Central memory CD8-positive, alpha-beta T cell (primary cell): ENCODE measurements around the gene STARD7.
"Not testable (repeated sequence)": the region's sequence is repeated elsewhere in the genome, so short reads cannot be mapped to it uniquely, and the experiment has no call there.

Experiments
- ATAC-seq: fragments of 150-1000 bp; cut with Tn5 transposase; replicated peaks from 2 replicates; pipeline ENCODE4 v1.10.0; 2022; ENCODE audit warnings: mild to moderate bottlenecking, moderate FRiP score, moderate number of reproducible peaks; ENCODE audit not compliant: poor library complexity, severe bottlenecking; ENCODE audit errors: extremely low read depth
- DNase-seq, 2 donors: peaks; one replicate each; pipeline ENCODE4 v3.0.0; 2021; ENCODE audit warnings: low spot score in 2 of 2
- H3K27ac Mint-ChIP-seq: one replicate; pipeline ENCODE4 v1.8.0; 2022; ENCODE audit warnings: low read depth, mild to moderate bottlenecking, moderate library complexity, mixed read lengths
- H3K27me3 Mint-ChIP-seq: one replicate; pipeline ENCODE4 v1.8.0; 2022; ENCODE audit warnings: mixed read lengths
- H3K36me3 Mint-ChIP-seq: one replicate; pipeline ENCODE4 v1.8.0; 2022; ENCODE audit warnings: mild to moderate bottlenecking, moderate library complexity, mixed read lengths; ENCODE audit not compliant: insufficient read depth
- H3K4me1 Mint-ChIP-seq: one replicate; pipeline ENCODE4 v1.8.0; 2022; ENCODE audit warnings: mixed read lengths
- H3K4me3 Mint-ChIP-seq: one replicate; pipeline ENCODE4 v1.8.0; 2022; ENCODE audit warnings: mild to moderate bottlenecking, moderate library complexity, mixed read lengths
- H3K9me3 Mint-ChIP-seq: one replicate; pipeline ENCODE4 v1.8.0; 2022; ENCODE audit warnings: mixed read lengths

Gene STARD7

GRCh38 chr2:96146153-96146880 lies 62.3 kb downstream of the STARD7 start:
- DNase-seq = peak; percentile 74 to 87

GRCh38 chr2:96145848-96146152 lies 62.8 kb downstream of the STARD7 start:
- DNase-seq (no peak), ATAC-seq (no peak)
- H3K27ac Mint-ChIP-seq = peak overlapping the region; percentile 97
- peaks cover 55% of the 10 kb centered on the region for H3K36me3 Mint-ChIP-seq
- no peaks in the 10 kb centered on the region for H3K9me3 Mint-ChIP-seq
- H3K4me1 Mint-ChIP-seq = peaks cover 76% of the 10 kb centered on the region
- H3K4me3 Mint-ChIP-seq = peak overlapping the region; percentile 96
- H3K27me3 Mint-ChIP-seq = no peaks in the 10 kb centered on the region

More at GRCh38 chr2:96146153-96146880, 62.3 kb downstream of the STARD7 start:
- peak overlapping the region; percentile 96 for H3K4me3 Mint-ChIP-seq
- peak overlapping the region; percentile 97 for H3K27ac Mint-ChIP-seq
- H3K4me1 Mint-ChIP-seq = peaks cover 76% of the 10 kb centered on the region
- ATAC-seq = peak; percentile 44
- no peaks in the 10 kb centered on the region for H3K27me3 Mint-ChIP-seq
- H3K9me3 Mint-ChIP-seq = no peaks in the 10 kb centered on the region
- H3K36me3 Mint-ChIP-seq = peaks cover 55% of the 10 kb centered on the region

DNA sequence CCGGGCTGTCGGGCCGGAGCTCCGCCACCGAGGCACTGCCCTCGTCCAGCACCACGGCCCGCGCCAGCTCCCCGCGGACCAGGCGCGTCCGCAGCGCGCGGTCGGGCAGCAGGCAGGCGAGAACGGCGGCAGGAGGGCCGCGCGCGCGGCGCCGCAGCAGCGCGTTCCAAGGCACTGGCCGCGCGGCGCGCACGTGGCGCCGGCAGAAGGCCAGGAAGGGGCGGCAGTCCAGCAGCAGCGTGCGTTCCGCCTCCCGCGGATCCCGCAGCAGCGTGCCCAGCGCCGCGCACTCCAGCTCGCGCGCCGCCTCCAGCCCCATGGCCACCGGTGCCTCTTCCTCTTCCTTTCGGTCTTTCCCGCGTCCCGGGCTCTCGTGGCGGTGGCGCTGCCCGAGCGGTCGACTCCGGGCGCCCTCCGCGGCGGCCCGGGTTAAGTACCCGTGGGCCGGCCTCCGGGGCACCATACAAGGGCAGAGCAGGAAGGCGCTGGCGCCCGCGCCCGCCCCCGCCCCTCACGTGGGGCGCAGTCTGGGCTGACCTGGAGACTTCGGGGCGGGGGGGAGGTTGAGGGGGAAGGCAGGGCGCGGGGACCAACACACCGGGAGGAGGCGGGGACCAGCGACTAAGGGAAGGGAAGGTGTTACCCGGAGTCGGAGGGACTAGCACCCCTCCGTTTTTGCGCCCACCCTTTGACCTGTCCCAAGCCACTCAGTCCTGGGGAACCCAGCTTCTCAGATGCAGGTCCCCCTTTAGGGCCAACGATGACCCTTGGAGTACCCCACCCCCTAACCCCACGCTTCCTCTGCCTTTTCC lies 63.4 kb downstream of the STARD7 start, which contains the start of gene DUSP2:
DUSP2 (minus strand) TSS at position 405 of the 812 bp plus-strand sequence; CDS start at position 319, 86 bp downstream.
- H3K4me3 Mint-ChIP-seq = peak within 1 kb of the TSS; percentile 96
- no peaks in the 10 kb centered on the region for H3K9me3 Mint-ChIP-seq
- peak within 1 kb of the TSS; percentile 97 for H3K27ac Mint-ChIP-seq
- peaks cover 76% of the 10 kb centered on the region for H3K4me1 Mint-ChIP-seq
- ATAC-seq (peak; percentile 50), DNase-seq (peak; percentile 80 to 88)
- H3K27me3 Mint-ChIP-seq = no peaks in the 10 kb centered on the region
- peaks cover 54% of the 10 kb centered on the region for H3K36me3 Mint-ChIP-seq

GRCh38 chr2:96144481-96145035 lies 64.1 kb downstream of the STARD7 start:
- H3K27me3 Mint-ChIP-seq = no peaks in the 10 kb centered on the region
- peak overlapping the region; percentile 96 for H3K4me3 Mint-ChIP-seq
- peaks cover 54% of the 10 kb centered on the region for H3K36me3 Mint-ChIP-seq
- ATAC-seq (no peak), DNase-seq (no peak)
- peaks cover 76% of the 10 kb centered on the region for H3K4me1 Mint-ChIP-seq
- no peaks in the 10 kb centered on the region for H3K9me3 Mint-ChIP-seq
- H3K27ac Mint-ChIP-seq = peak overlapping the region; percentile 97

- Mint-ChIP-seq H3K36me3 (peaks cover 54% of the 10 kb centered on the region), H3K4me1 (peaks cover 75% of the 10 kb centered on the region), H3K27ac (peak overlapping the region; percentile 97), H3K4me3 (peak overlapping the region; percentile 96), H3K9me3 (no peaks in the 10 kb centered on the region), H3K27me3 (no peaks in the 10 kb centered on the region)
- DNase-seq (no peak), ATAC-seq (no peak)
These were observed 64.7 kb downstream of the STARD7 start for GRCh38 chr2:96143848-96144480.

DNA sequence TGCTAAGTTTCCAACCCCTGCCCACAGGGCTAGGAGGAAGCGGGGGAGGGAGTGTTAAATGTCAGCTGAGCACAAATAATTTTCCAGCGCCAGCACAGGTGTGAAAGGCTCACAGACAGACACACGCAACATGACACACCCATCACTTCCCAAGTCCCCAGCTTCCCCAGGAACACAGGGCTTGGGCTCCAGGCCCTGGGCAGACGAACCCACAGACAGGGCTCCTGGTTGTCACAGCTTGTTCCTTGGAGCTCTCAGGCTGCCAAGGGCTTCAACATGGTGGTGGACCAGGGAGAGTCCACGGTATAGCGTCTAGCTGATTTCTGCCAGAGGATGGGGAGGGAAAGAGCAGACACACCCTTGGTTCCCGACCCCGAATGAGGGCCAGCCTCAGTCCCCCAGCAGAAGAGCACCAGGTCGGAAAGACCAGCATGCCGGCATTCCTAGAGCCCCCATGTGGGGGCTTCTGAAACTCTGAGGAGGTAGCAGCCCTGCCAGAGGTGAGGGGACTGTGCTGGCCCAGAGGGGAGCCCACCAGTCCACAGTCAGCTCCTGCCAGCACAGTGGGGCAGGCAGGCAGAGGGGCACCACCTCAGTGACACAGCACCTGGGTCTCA lies 65.3 kb downstream of the STARD7 start:
- Mint-ChIP-seq H3K4me3 (peak overlapping the region; percentile 96), H3K36me3 (peaks cover 53% of the 10 kb centered on the region)

DNA sequence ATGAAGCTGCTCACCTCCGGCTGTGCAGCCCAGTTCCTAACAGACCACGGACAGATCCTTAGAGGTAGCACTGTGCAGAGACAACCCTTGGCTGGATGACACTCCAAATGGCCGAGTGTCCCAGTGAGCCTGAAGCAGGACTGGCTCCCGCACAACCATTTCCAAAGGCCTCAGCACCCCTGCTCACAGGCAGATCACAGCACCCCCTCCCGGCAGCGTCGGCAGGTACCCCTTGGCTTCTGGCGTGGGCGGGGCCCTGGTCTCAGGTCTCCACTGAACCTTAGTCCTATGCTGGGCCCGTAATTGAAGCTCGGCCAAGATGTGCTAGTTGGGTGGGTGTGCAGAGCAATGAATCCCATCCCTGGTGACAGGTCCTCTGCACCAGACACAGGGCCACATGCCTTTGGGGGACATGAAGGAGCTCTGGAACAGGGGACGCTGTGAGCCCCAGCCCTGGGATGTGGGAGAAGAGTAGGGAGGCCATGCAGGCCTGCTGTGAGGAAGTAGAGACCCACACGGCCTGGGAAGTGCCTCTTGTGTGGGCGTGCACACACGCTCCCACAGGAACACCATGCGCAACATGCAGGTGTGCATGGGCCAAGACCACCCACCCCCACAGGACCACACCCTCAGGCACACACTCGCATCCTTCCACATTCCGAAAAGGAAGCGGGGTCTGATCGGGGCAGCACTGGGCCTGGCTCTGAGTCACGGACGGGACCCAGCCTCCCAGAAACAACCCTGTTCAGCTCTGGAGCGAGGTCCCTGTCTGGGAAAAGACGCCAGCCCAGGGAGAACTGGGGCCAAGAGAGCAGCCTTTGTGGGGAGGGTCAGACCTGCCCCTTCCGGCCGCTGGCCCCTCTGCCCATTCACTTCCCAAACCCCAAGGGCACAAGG lies 66.2 kb downstream of the STARD7 start:
- peaks cover 75% of the 10 kb centered on the region for H3K4me1 Mint-ChIP-seq
- DNase-seq = peak; percentile 64 to 73

More for the DNA sequence above, 65.3 kb downstream of the STARD7 start:
- Mint-ChIP-seq H3K27ac (peak overlapping the region; percentile 97), H3K4me1 (peaks cover 75% of the 10 kb centered on the region), H3K9me3 (no peaks in the 10 kb centered on the region), H3K27me3 (no peaks in the 10 kb centered on the region)
- DNase-seq = no peak
- no peak for ATAC-seq

GRCh38 chr2:96141624-96141967 lies 67.0 kb downstream of the STARD7 start:
- peak overlapping the region; percentile 96 for H3K4me3 Mint-ChIP-seq
- not testable (repeated sequence) for H3K9me3 Mint-ChIP-seq, H3K27me3 Mint-ChIP-seq, ATAC-seq, DNase-seq
- peaks cover 55% of the 10 kb centered on the region for H3K36me3 Mint-ChIP-seq
- peaks cover 73% of the 10 kb centered on the region for H3K4me1 Mint-ChIP-seq
- peak overlapping the region; percentile 32 for H3K27ac Mint-ChIP-seq

More for the DNA sequence above, 66.2 kb downstream of the STARD7 start:
- Mint-ChIP-seq H3K9me3 (no peaks in the 10 kb centered on the region), H3K36me3 (peaks cover 53% of the 10 kb centered on the region), H3K4me3 (peak overlapping the region; percentile 96), H3K27me3 (no peaks in the 10 kb centered on the region), H3K27ac (peak overlapping the region; percentile 97)
- ATAC-seq = peak; percentile 7

DNA sequence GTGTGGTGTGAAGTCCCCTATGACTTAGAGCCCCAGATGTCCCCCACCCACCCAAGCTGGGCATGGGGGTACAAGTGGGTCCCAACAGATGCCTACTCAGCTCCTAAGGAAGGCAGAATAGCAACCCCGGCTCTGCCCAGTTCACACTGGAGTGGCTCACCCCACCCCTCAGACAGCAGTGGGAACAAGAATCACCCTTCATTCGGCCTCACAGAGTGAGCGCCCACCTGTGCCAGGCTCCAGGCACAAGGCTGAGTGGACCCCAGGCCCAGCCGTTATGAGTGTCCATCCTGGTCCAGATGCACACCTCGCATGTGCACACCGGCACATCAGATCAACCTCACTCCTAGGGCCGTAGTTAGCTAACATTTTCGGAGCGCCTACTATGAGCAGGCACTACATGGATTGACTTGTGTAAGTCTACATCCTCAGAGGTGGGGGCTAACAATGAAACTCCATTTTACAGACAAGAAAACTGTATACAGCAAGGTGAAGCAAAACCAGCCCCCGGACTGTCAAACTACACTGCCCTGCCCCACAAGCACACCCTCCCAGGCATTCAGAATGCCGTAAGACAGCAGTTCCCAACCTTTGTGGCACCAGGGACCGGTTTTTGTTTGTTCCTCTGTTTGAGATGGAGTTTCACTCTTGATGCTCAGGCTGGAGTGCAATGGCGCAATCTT lies 67.5 kb downstream of the STARD7 start:
- Mint-ChIP-seq H3K9me3 (no peaks in the 10 kb centered on the region), H3K27ac (peak overlapping the region; percentile 32), H3K4me3 (no peak overlapping the region), H3K36me3 (peaks cover 51% of the 10 kb centered on the region), H3K4me1 (peaks cover 68% of the 10 kb centered on the region), H3K27me3 (no peaks in the 10 kb centered on the region)
- ATAC-seq = no peak
- DNase-seq = no peak

- Mint-ChIP-seq H3K4me1 (peaks cover 57% of the 10 kb centered on the region), H3K27me3 (no peaks in the 10 kb centered on the region), H3K9me3 (no peaks in the 10 kb centered on the region), H3K4me3 (no peak overlapping the region), H3K36me3 (peaks cover 46% of the 10 kb centered on the region), H3K27ac (peak overlapping the region; percentile 81)
- DNase-seq (no peak), ATAC-seq (no peak)
These were observed 69.4 kb downstream of the STARD7 start for GRCh38 chr2:96139181-96139758.
